ENCODE measurements around the gene TCF12. TPM values are rescaled to one million over a fixed set of nuclear protein-coding genes. Genes with fewer than 3 reads are reported as not detected.
A peak's percentile ranks its signal among the peaks of the same experiment; 100 is the strongest.

TCF12 gene
- total RNA-seq, 2 donors from 2014 or later = 71.5 to 77.0 TPM

- Mint-ChIP-seq H3K36me3 (ENCODE audit: low read depth) (no peaks in the 10 kb centered on the region), H3K4me1 (peaks cover 14% of the 10 kb centered on the region), H3K27ac (peak overlapping the region; percentile 59), H3K4me3 (no peak overlapping the region), H3K27me3 (no peaks in the 10 kb centered on the region)
- ATAC-seq = no peak
- no peaks in the 10 kb centered on the region for H3K9me3 ChIP-seq (ENCODE audit: control insufficient read depth, low read length, poor library complexity, severe bottlenecking)
- no peak for DNase-seq
Measured at GRCh38 chr15:57198131-57198530, 279.7 kb downstream of the TCF12 start.

GRCh38 chr15:57198654-57199291 is 280.3 kb downstream of the TCF12 start:
- ATAC-seq (no peak), DNase-seq (no peak)
- H3K4me3 Mint-ChIP-seq = no peak overlapping the region
- H3K36me3 Mint-ChIP-seq (ENCODE audit: low read depth) = no peaks in the 10 kb centered on the region
- H3K27ac Mint-ChIP-seq = no peak overlapping the region
- peaks cover 12% of the 10 kb centered on the region for H3K4me1 Mint-ChIP-seq
- no peaks in the 10 kb centered on the region for H3K27me3 Mint-ChIP-seq
- no peaks in the 10 kb centered on the region for H3K9me3 ChIP-seq (ENCODE audit: control insufficient read depth, low read length, poor library complexity, severe bottlenecking)

- no peaks in the 10 kb centered on the region for H3K9me3 ChIP-seq (ENCODE audit: control insufficient read depth, low read length, poor library complexity, severe bottlenecking)
- H3K36me3 Mint-ChIP-seq (ENCODE audit: low read depth) = no peaks in the 10 kb centered on the region
- peaks cover 11% of the 10 kb centered on the region for H3K4me1 Mint-ChIP-seq
- no peak overlapping the region for H3K27ac Mint-ChIP-seq
- ATAC-seq (no peak), DNase-seq (no peak)
- H3K27me3 Mint-ChIP-seq = no peaks in the 10 kb centered on the region
- H3K4me3 Mint-ChIP-seq = no peak overlapping the region
Measured at GRCh38 chr15:57201578-57201977, 283.1 kb downstream of the TCF12 start.

- Mint-ChIP-seq H3K4me1 (peaks cover 9% of the 10 kb centered on the region), H3K27me3 (no peaks in the 10 kb centered on the region), H3K27ac (no peak overlapping the region), H3K36me3 (ENCODE audit: low read depth) (no peaks in the 10 kb centered on the region), H3K4me3 (no peak overlapping the region)
- no peak for ATAC-seq
- H3K9me3 ChIP-seq (ENCODE audit: control insufficient read depth, low read length, poor library complexity, severe bottlenecking) = no peaks in the 10 kb centered on the region
- no peak for DNase-seq
Measured at GRCh38 chr15:57203906-57204305, 285.5 kb downstream of the TCF12 start.

- DNase-seq (no peak), ATAC-seq (no peak)
- peaks cover 4% of the 10 kb centered on the region for H3K36me3 Mint-ChIP-seq (ENCODE audit: low read depth)
- no peak overlapping the region for H3K4me3 Mint-ChIP-seq
- H3K27ac Mint-ChIP-seq = no peak overlapping the region
- H3K9me3 ChIP-seq (ENCODE audit: control insufficient read depth, low read length, poor library complexity, severe bottlenecking) = no peaks in the 10 kb centered on the region
- H3K4me1 Mint-ChIP-seq = peaks cover 16% of the 10 kb centered on the region
- no peaks in the 10 kb centered on the region for H3K27me3 Mint-ChIP-seq
Measured at GRCh38 chr15:57205027-57205855, 286.8 kb downstream of the TCF12 start.

- ATAC-seq = no peak
- H3K4me3 Mint-ChIP-seq = no peak overlapping the region
- no peak overlapping the region for H3K27ac Mint-ChIP-seq
Measured at GRCh38 chr15:57205996-57206395, 287.6 kb downstream of the TCF12 start.

GRCh38 chr15:57213862-57214261 is 295.4 kb downstream of the TCF12 start:
- no peaks in the 10 kb centered on the region for H3K9me3 ChIP-seq (ENCODE audit: control insufficient read depth, low read length, poor library complexity, severe bottlenecking)
- ATAC-seq = peak; percentile 39
- Mint-ChIP-seq H3K4me3 (no peak overlapping the region), H3K27ac (peak overlapping the region; percentile 16), H3K27me3 (no peaks in the 10 kb centered on the region), H3K4me1 (peaks cover 22% of the 10 kb centered on the region), H3K36me3 (ENCODE audit: low read depth) (peaks cover 4% of the 10 kb centered on the region)
- DNase-seq = no peak

More at GRCh38 chr15:57205996-57206395, 287.6 kb downstream of the TCF12 start:
- Mint-ChIP-seq H3K27me3 (no peaks in the 10 kb centered on the region), H3K36me3 (ENCODE audit: low read depth) (peaks cover 4% of the 10 kb centered on the region), H3K4me1 (peaks cover 17% of the 10 kb centered on the region)
- H3K9me3 ChIP-seq (ENCODE audit: control insufficient read depth, low read length, poor library complexity, severe bottlenecking) = no peaks in the 10 kb centered on the region
- DNase-seq = no peak

GRCh38 chr15:57215326-57215725 is 296.9 kb downstream of the TCF12 start:
- Mint-ChIP-seq H3K27ac (no peak overlapping the region), H3K4me3 (no peak overlapping the region), H3K36me3 (ENCODE audit: low read depth) (no peaks in the 10 kb centered on the region), H3K27me3 (no peaks in the 10 kb centered on the region), H3K4me1 (peaks cover 16% of the 10 kb centered on the region)
- DNase-seq (no peak), ATAC-seq (no peak)
- no peaks in the 10 kb centered on the region for H3K9me3 ChIP-seq (ENCODE audit: control insufficient read depth, low read length, poor library complexity, severe bottlenecking)

- Mint-ChIP-seq H3K36me3 (ENCODE audit: low read depth) (no peaks in the 10 kb centered on the region), H3K4me3 (no peak overlapping the region), H3K4me1 (peaks cover 14% of the 10 kb centered on the region), H3K27ac (no peak overlapping the region), H3K27me3 (no peaks in the 10 kb centered on the region)
- ATAC-seq (no peak), DNase-seq (no peak)
- no peaks in the 10 kb centered on the region for H3K9me3 ChIP-seq (ENCODE audit: control insufficient read depth, low read length, poor library complexity, severe bottlenecking)
Measured at GRCh38 chr15:57215881-57216280, 297.4 kb downstream of the TCF12 start.

GRCh38 chr15:57216288-57216687 is 297.8 kb downstream of the TCF12 start:
- Mint-ChIP-seq H3K27ac (no peak overlapping the region), H3K4me3 (no peak overlapping the region), H3K36me3 (ENCODE audit: low read depth) (no peaks in the 10 kb centered on the region), H3K27me3 (no peaks in the 10 kb centered on the region), H3K4me1 (peaks cover 14% of the 10 kb centered on the region)
- ATAC-seq (no peak), DNase-seq (no peak)
- no peaks in the 10 kb centered on the region for H3K9me3 ChIP-seq (ENCODE audit: control insufficient read depth, low read length, poor library complexity, severe bottlenecking)

- no peaks in the 10 kb centered on the region for H3K36me3 Mint-ChIP-seq (ENCODE audit: low read depth)
- H3K4me1 Mint-ChIP-seq = peaks cover 12% of the 10 kb centered on the region
- DNase-seq (no peak), ATAC-seq (no peak)
- H3K9me3 ChIP-seq (ENCODE audit: control insufficient read depth, low read length, poor library complexity, severe bottlenecking) = no peaks in the 10 kb centered on the region
- no peak overlapping the region for H3K4me3 Mint-ChIP-seq
- H3K27me3 Mint-ChIP-seq = no peaks in the 10 kb centered on the region
- no peak overlapping the region for H3K27ac Mint-ChIP-seq
Measured at GRCh38 chr15:57217778-57218598, 299.5 kb downstream of the TCF12 start.

- Mint-ChIP-seq H3K4me1 (peaks cover 8% of the 10 kb centered on the region), H3K36me3 (ENCODE audit: low read depth) (no peaks in the 10 kb centered on the region), H3K4me3 (no peak overlapping the region), H3K27ac (no peak overlapping the region), H3K27me3 (no peaks in the 10 kb centered on the region)
- DNase-seq (no peak), ATAC-seq (no peak)
- no peaks in the 10 kb centered on the region for H3K9me3 ChIP-seq (ENCODE audit: control insufficient read depth, low read length, poor library complexity, severe bottlenecking)
Measured at GRCh38 chr15:57218826-57219576, 300.6 kb downstream of the TCF12 start.

GRCh38 chr15:57220205-57220604 is 301.8 kb downstream of the TCF12 start:
- Mint-ChIP-seq H3K27me3 (no peaks in the 10 kb centered on the region), H3K36me3 (ENCODE audit: low read depth) (no peaks in the 10 kb centered on the region), H3K27ac (no peak overlapping the region), H3K4me1 (peaks cover 6% of the 10 kb centered on the region), H3K4me3 (no peak overlapping the region)
- no peak for ATAC-seq
- no peak for DNase-seq
- no peaks in the 10 kb centered on the region for H3K9me3 ChIP-seq (ENCODE audit: control insufficient read depth, low read length, poor library complexity, severe bottlenecking)
